Fibroblast of villous mesenchyme (primary cell): Measurements from ENCODE around the gene PCSK5. TPM values are rescaled to one million over a fixed set of nuclear protein-coding genes. Genes with fewer than 3 reads are reported as not detected.

Source experiments
- DNase-seq: peaks from one replicate; pipeline ENCODE4 v3.0.0-alpha.2; 2010; ENCODE audit warnings: low read depth
- H3K4me3 ChIP-seq: 2 replicates; pipeline ENCODE4 v1.5.1; 2011; ENCODE audit warnings: low read depth, mild to moderate bottlenecking, low read length
- total RNA-seq: library from RNA; depleted of rRNA; stranded (reverse); fragments of >200 nt; gene quantifications from 2 replicates; pipeline ENCODE4 v1.2.3, GENCODE V29; 2012
- TF ChIP-seq, protein P1 (sequence below): IDR thresholded peaks from 2 replicates; pipeline ENCODE4 v1.5.1; 2012; ENCODE audit warnings: low read depth, mild to moderate bottlenecking, low read length; ENCODE audit not compliant: insufficient read depth

The PCSK5 gene
- total RNA-seq, 1 donor, result 1.7 TPM

DNA sequence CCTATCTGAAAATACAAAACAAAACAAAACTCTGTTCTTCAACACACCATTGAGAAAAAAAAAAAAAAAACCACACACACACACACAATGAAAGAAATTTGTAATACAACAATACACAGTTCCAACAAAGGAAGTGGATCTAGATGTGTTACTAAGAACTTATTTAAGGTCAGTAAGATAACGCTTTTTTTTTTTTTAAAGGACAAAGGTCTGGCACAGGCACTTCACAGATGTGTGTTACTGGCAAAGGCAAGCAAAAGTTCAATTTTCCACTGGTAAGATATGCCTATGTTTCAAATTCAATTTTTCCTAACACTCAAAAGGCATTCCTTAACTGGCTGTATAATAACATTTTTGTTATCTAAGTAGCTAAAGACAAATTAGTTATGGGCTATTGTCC is 500.2 kb downstream of the PCSK5 start:
- TF ChIP-seq, protein P1, sequence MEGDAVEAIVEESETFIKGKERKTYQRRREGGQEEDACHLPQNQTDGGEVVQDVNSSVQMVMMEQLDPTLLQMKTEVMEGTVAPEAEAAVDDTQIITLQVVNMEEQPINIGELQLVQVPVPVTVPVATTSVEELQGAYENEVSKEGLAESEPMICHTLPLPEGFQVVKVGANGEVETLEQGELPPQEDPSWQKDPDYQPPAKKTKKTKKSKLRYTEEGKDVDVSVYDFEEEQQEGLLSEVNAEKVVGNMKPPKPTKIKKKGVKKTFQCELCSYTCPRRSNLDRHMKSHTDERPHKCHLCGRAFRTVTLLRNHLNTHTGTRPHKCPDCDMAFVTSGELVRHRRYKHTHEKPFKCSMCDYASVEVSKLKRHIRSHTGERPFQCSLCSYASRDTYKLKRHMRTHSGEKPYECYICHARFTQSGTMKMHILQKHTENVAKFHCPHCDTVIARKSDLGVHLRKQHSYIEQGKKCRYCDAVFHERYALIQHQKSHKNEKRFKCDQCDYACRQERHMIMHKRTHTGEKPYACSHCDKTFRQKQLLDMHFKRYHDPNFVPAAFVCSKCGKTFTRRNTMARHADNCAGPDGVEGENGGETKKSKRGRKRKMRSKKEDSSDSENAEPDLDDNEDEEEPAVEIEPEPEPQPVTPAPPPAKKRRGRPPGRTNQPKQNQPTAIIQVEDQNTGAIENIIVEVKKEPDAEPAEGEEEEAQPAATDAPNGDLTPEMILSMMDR, result no peak
- no peak for DNase-seq
- H3K4me3 ChIP-seq, result no peak overlapping the region

DNA sequence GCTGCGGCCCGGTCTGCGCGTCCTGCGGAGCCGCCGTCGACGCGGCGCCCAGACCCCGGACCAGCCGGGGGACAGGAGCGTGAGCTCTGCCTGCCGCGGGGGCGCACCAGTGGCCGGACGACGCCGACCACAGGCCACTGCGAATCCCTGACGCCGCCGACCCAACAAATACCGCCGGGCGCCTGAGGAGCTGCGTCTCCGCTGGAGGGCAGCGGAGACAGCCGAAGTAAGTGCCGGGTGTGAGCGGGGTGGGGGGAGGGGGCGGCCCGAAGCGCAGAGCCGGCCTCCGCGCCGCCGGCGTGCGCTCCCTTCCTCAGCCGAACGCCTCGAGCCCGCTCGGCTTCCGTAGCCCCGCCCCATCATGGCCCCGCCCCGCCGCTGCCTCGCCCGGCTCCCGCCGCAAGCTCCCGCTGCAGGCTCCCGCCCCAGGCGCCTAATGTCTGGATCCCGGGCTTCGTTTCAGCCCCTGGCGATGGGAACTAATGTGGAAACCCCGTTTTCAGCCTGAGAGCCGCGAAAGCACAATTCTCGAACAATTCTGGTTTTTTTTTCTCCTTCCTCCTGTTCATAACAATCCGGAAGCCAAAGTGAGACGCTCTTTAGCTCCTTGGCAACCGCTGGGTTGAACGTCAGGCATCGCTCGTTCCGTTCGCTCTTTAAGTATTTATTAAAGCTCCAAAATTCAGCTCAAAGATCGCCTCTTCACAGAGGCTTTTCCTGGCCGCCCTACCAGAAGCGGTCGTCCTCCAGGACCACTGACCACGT is 503.9 kb downstream of the PCSK5 start, which contains the start of gene RFK:
Gene RFK (minus strand): TSS at position 232 of the 765 bp plus-strand sequence. CDS start 255 bp downstream, outside the sequence.
- TF ChIP-seq, protein P1, result peak; percentile 32
- DNase-seq, result peak; percentile 95
- H3K4me3 ChIP-seq, result peak within 1 kb of the TSS; percentile 83

DNA sequence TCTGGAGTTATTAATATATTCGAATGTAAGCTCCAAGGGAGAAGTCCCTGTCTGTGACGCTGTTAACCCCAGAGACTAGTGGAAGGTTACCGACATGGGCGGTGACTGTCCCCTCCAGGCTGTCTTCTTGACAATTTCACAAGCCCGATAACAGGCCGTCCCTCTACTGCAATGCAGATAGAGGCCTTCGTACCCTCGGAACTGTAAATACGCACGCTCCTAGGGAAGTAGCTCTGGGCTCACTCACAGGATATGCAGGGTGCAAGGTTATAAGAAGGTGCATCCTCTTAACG is 504.4 kb downstream of the PCSK5 start:
- TF ChIP-seq, protein P1, result no peak
- peak; percentile 64 for DNase-seq

DNA sequence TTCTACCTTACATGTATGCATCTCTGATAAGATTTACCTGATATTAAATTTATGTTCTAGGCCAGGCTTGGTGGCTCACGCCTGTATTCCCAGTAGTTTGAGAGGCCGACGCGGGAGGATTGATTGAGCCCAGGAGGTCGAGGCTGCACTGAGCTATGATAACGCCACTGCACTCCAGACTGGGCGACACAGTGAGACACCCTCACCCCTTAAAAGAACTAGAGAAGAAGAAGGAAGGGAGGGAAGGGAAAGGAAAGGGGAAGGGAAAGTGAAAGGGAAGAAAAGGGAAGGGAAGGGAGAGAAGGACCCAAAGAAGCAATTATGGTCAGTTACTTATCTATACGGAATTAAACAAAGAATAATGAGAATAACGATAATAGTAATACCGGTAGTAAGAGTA is 504.9 kb downstream of the PCSK5 start:
- no peak for DNase-seq
- H3K4me3 ChIP-seq, result peak overlapping the region; percentile 83
- TF ChIP-seq, protein P1, result no peak

More for the DNA sequence above, 504.4 kb downstream of the PCSK5 start:
- H3K4me3 ChIP-seq, result peak overlapping the region; percentile 83

DNA sequence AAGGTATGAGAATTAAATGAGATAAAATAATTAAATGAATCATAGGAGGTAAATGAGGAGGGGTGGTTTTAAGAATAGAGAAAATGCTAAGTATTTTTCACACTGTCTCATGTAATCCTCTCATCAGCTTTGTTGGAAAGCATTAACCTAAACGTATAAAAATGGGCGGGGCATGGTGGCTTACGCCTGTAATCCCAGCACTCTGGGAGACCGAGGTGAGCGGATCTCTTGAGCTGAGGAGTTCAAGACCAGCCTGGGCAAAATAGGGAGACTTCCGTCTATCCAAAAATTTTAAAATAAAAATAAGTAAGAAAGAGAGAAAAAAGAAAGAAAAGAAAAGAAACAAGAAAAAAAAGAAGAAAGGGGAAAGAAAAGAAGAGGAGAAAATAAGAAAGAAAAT is 505.7 kb downstream of the PCSK5 start:
- no peak overlapping the region for H3K4me3 ChIP-seq
- TF ChIP-seq, protein P1, result no peak
- DNase-seq, result no peak

DNA sequence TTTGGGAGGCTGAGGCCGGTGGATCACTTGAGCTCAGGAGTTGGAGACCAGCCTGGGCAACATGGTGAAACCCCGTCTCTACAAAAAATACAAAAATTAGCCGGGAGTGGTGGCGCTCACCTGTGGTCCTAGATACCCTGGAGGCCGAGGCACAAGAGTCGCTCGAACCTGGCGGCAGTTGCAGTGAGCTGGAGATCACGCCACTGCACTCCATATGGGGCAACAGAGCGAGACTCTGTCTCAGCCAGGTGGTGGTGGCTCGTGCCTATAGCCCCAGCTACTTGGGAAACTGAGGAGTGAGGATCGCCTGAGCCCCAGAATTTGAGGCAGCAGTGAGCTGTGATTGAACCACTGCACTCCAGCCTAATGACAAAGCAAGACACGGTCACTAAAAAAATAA is 506.1 kb downstream of the PCSK5 start:
- no peak overlapping the region for H3K4me3 ChIP-seq
- TF ChIP-seq, protein P1, result no peak
- no peak for DNase-seq

DNA sequence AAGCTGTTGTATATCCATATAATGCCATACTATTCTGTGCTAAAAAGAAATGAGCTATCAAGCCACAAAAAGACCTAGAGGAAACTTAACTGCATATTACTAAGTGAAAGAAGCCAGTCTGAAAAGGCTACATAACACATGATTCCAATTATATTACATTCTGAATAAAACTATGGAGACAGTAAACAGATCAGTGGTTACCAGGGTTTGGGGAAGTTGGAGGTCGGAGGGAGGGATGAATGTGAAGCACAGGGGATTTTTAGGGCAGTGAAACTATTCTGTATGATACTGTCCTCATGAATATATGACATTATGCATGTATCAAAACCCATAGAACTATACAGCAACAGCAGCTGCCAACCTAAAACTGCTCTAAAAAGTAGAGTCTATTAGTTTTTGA is 509.4 kb downstream of the PCSK5 start:
- TF ChIP-seq, protein P1, result no peak
- no peak for DNase-seq
- no peak overlapping the region for H3K4me3 ChIP-seq
